GM23338 (cell line): ENCODE measurements around the gene LCN10. TPM values are rescaled to one million over a fixed set of nuclear protein-coding genes. Genes with fewer than 3 reads are reported as not detected.

Source experiments
- ATAC-seq: fragments of 200-7000 bp; cut with Tn5 transposase; 3 replicates; pipeline ENCODE4 v1.9.1; 2020
- DNase-seq: peaks from one replicate; pipeline ENCODE4 v3.0.0-alpha.2; 2015; ENCODE audit warnings: low spot score
- H2AFZ ChIP-seq: fragments of 200-600 bp; sonication (generic); 2 replicates; pipeline ENCODE4 v1.8.0; 2016; ENCODE audit warnings: antibody characterized with exemption, mild to moderate bottlenecking, moderate library complexity
- H3F3A ChIP-seq: fragments of 200-600 bp; sonication (generic); replicated peaks from 2 replicates; pipeline ENCODE4 v1.8.0; 2017; ENCODE audit warnings: antibody characterized with exemption, mixed run types, low read depth
- H3K27ac ChIP-seq: fragments of 200-600 bp; sonication (generic); 2 replicates; pipeline ENCODE4 v1.6.1; 2016; ENCODE audit warnings: low read depth
- H3K27me3 ChIP-seq: fragments of 200-600 bp; sonication (generic); 2 replicates; pipeline ENCODE4 v1.8.0; 2016; ENCODE audit warnings: mild to moderate bottlenecking, mixed run types, moderate library complexity; ENCODE audit not compliant: insufficient read depth
- H3K36me3 ChIP-seq: fragments of 200-600 bp; sonication (generic); 2 replicates; pipeline ENCODE4 v1.8.0; 2016; ENCODE audit warnings: mild to moderate bottlenecking; ENCODE audit not compliant: insufficient read depth
- H3K4me1 ChIP-seq: fragments of 200-600 bp; sonication (generic); 2 replicates; pipeline ENCODE4 v1.8.0; 2016; ENCODE audit warnings: mild to moderate bottlenecking, moderate library complexity; ENCODE audit not compliant: insufficient read depth
- H3K4me2 ChIP-seq: fragments of 200-600 bp; sonication (generic); 2 replicates; pipeline ENCODE4 v1.7.1; 2017; ENCODE audit warnings: mixed run types
- H3K4me3 ChIP-seq: fragments of 200-600 bp; sonication (generic); 2 replicates; pipeline ENCODE4 v1.6.1; 2016; ENCODE audit warnings: mixed run types
- H3K79me2 ChIP-seq: fragments of 200-600 bp; sonication (generic); replicated peaks from 2 replicates; pipeline ENCODE4 v1.8.0; 2017; ENCODE audit warnings: mild to moderate bottlenecking; ENCODE audit not compliant: insufficient read depth
- H3K9me2 ChIP-seq: fragments of 200-600 bp; sonication (generic); 2 replicates; pipeline ENCODE4 v1.8.0; 2017; ENCODE audit not compliant: insufficient read depth
- H4K20me1 ChIP-seq: fragments of 200-600 bp; sonication (generic); replicated peaks from 2 replicates; pipeline ENCODE4 v1.8.0; 2017; ENCODE audit warnings: mild to moderate bottlenecking; ENCODE audit not compliant: insufficient read depth
- H3K27ac Mint-ChIP-seq: 2 replicates; pipeline ENCODE4 v1.8.0; 2020; ENCODE audit warnings: inconsistent platforms, mild to moderate bottlenecking, moderate library complexity, mixed read lengths
- H3K27me3 Mint-ChIP-seq: 3 replicates; pipeline ENCODE4 v1.8.0; 2022; ENCODE audit warnings: low read depth, mild to moderate bottlenecking, moderate library complexity, mixed read lengths, inconsistent platforms; ENCODE audit not compliant: insufficient read depth, poor library complexity
- H3K36me3 Mint-ChIP-seq: 3 replicates; pipeline ENCODE4 v1.8.0; 2021; ENCODE audit warnings: low read depth, mild to moderate bottlenecking, inconsistent platforms, moderate library complexity, mixed read lengths
- H3K4me1 Mint-ChIP-seq: 3 replicates; pipeline ENCODE4 v1.8.0; 2020; ENCODE audit warnings: mild to moderate bottlenecking, inconsistent platforms, mixed read lengths
- H3K4me3 Mint-ChIP-seq: 3 replicates; pipeline ENCODE4 v1.8.0; 2021; ENCODE audit warnings: moderate library complexity, mild to moderate bottlenecking, inconsistent platforms, mixed read lengths
- H3K9me3 Mint-ChIP-seq: 3 replicates; pipeline ENCODE4 v1.8.0; 2020; ENCODE audit warnings: moderate library complexity, mild to moderate bottlenecking, inconsistent platforms, mixed read lengths
- CREB1 ChIP-seq: fragments of 250-450 bp; sonication (Bioruptor Pico); IDR thresholded peaks from 2 replicates; pipeline ENCODE4 v1.5.0; 2020; ENCODE audit warnings: low read depth, mild to moderate bottlenecking, moderate library complexity
- CTCF ChIP-seq, 2 experiments: fragments of 200-600 bp in 1 of 2; sonication (generic) in 1 of 2; conservative IDR thresholded peaks; 2 replicates each; pipeline versions ENCODE4 v1.5.1 to v1.6.1; 2016 to 2017; ENCODE audit warnings: antibody characterized with exemption in 2 of 2, low read depth in 2 of 2, mild to moderate bottlenecking in 2 of 2, moderate library complexity in 1 of 2
- ETS1 ChIP-seq: IDR thresholded peaks from 2 replicates; pipeline ENCODE4 v1.6.1; 2016; ENCODE audit warnings: antibody characterized with exemption
- EZH2 ChIP-seq: fragments of 200-600 bp; sonication (generic); IDR thresholded peaks from one replicate; pipeline ENCODE4 v1.8.0; 2017; ENCODE audit warnings: antibody characterized with exemption, mild to moderate bottlenecking, low read depth; ENCODE audit not compliant: unreplicated experiment
- EZH2phosphoT487 ChIP-seq: fragments of 200-600 bp; sonication (generic); IDR thresholded peaks from one replicate; pipeline ENCODE4 v1.8.1; 2018; ENCODE audit warnings: antibody characterized with exemption; ENCODE audit not compliant: unreplicated experiment
- NANOG ChIP-seq: IDR thresholded peaks from 2 replicates; pipeline ENCODE4 v1.6.1; 2016; ENCODE audit warnings: antibody characterized with exemption, borderline replicate concordance
- POLR2AphosphoS5 ChIP-seq: IDR thresholded peaks from 2 replicates; pipeline ENCODE4 v1.6.1; 2016; ENCODE audit warnings: antibody characterized with exemption, low read depth
- REST ChIP-seq: IDR thresholded peaks from one replicate; pipeline ENCODE4 v1.6.1; 2018; ENCODE audit warnings: antibody characterized with exemption; ENCODE audit not compliant: unreplicated experiment
- polyA plus RNA-seq: library from polyadenylated mRNA; unstranded; fragments of >200 nt; fragmentation: Nextera tagmentation; extraction: Ambion mirVana; gene quantifications from 2 replicates; pipeline ENCODE4 v1.2.1, GENCODE V29; 2016
- total RNA-seq: library from RNA; depleted of rRNA; stranded (reverse); fragments of >200 nt; shearing (Covaris generic); gene quantifications from 2 replicates; pipeline ENCODE4 v1.2.3, GENCODE V29; 2014

The LCN10 gene
- total and polyA plus RNA-seq, 2 experiments from 2014 or later = 0.45 to 0.74 TPM

- H3K4me3 Mint-ChIP-seq = no peak overlapping the region
- Histone ChIP-seq H3K9me2 (no peaks in the 10 kb centered on the region), H3K4me3 (no peak overlapping the region), H3K79me2 (no peaks in the 10 kb centered on the region), H3K4me1 (no peaks in the 10 kb centered on the region), H4K20me1 (no peaks in the 10 kb centered on the region), H3F3A (0 out of 2 replicates have a peak, but pooled peaks cover 5% of the 10 kb centered on the region), H3K27ac (no peak overlapping the region), H3K27me3 (no peaks in the 10 kb centered on the region), H3K4me2 (no peak overlapping the region), H3K36me3 (no peaks in the 10 kb centered on the region), H2AFZ (no peak overlapping the region)
- no peak overlapping the region for H3K27ac Mint-ChIP-seq
- ATAC-seq = no peak
- peaks cover 11% of the 10 kb centered on the region for H3K27me3 Mint-ChIP-seq
- H3K4me1 Mint-ChIP-seq = peaks cover 13% of the 10 kb centered on the region
- H3K36me3 Mint-ChIP-seq = no peaks in the 10 kb centered on the region
- no peak for TF ChIP-seq REST
- no peak for TF ChIP-seq NANOG
- TF ChIP-seq POLR2AphosphoS5 = no peak
- TF ChIP-seq CREB1 (CRISPR knock-in tag) = no peak
- TF ChIP-seq CTCF (conservative IDR thresholded peaks at IDR 0.05; ENCODE audit: low read depth in 2 of 2) = no peak
- H3K9me3 Mint-ChIP-seq = peaks cover 12% of the 10 kb centered on the region
- no peak for DNase-seq
Observed at GRCh38 chr9:136759001-136759400, 16.3 kb upstream of the LCN10 start.

- H3K79me2 ChIP-seq = no peaks in the 10 kb centered on the region
- Mint-ChIP-seq H3K4me1 (peaks cover 11% of the 10 kb centered on the region), H3K4me3 (no peak overlapping the region), H3K27ac (no peak overlapping the region), H3K27me3 (peaks cover 11% of the 10 kb centered on the region), H3K9me3 (peaks cover 13% of the 10 kb centered on the region), H3K36me3 (no peaks in the 10 kb centered on the region)
- ATAC-seq (no peak), DNase-seq (no peak)
- 0 out of 2 replicates have a peak, but pooled peaks cover 2% of the 10 kb centered on the region for H3F3A ChIP-seq
- no peak overlapping the region for H2AFZ ChIP-seq
- no peaks in the 10 kb centered on the region for H4K20me1 ChIP-seq
- H3K27ac ChIP-seq = no peak overlapping the region
- H3K9me2 ChIP-seq = no peaks in the 10 kb centered on the region
- H3K27me3 ChIP-seq = no peaks in the 10 kb centered on the region
- no peaks in the 10 kb centered on the region for H3K4me1 ChIP-seq
- H3K36me3 ChIP-seq = no peaks in the 10 kb centered on the region
- H3K4me2 ChIP-seq = no peak overlapping the region
- H3K4me3 ChIP-seq = no peak overlapping the region
- TF ChIP-seq CTCF (conservative IDR thresholded peaks at IDR 0.05; ENCODE audit: low read depth in 2 of 2) = no peak
- TF ChIP-seq ETS1 = no peak
- no peak for TF ChIP-seq POLR2AphosphoS5
- TF ChIP-seq EZH2 = no peak
- TF ChIP-seq EZH2phosphoT487 = no peak
Observed at GRCh38 chr9:136757751-136758140, 15.0 kb upstream of the LCN10 start.
